ENCODE measurements around the gene PLIN1.

- TF ChIP-seq CTCF (IDR thresholded peaks at IDR 0.05) (no peak), POLR2A (IDR thresholded peaks at IDR 0.05) (no peak)
Measured at GRCh38 chr15:89629829-89630228, 49.3 kb downstream of the PLIN1 start.

Data from lower leg skin (tissue), 3 donors.